ENCODE data around the gene AGA. TPM values are rescaled to one million over a fixed set of nuclear protein-coding genes. Genes with fewer than 3 reads are reported as not detected.

Gene AGA
- total RNA-seq, 2 donors from 2014 or later: 10.9 to 15.8 TPM

GRCh38 chr4:177384856-177385397 is 57.3 kb downstream of the AGA start:
- no peaks in the 10 kb centered on the region for H3K9me3 ChIP-seq (ENCODE audit: control insufficient read depth, low read length)
- no peak overlapping the region for H3K9ac ChIP-seq (ENCODE audit: extremely low read depth, low read length, poor library complexity, severe bottlenecking)
- no peak overlapping the region for H3K4me3 ChIP-seq (ENCODE audit: low read length)
- no peaks in the 10 kb centered on the region for H3K27me3 Mint-ChIP-seq (ENCODE audit: insufficient read depth)
- no peaks in the 10 kb centered on the region for H3K27me3 ChIP-seq (ENCODE audit: control insufficient read depth, insufficient read depth, low read length, poor library complexity, severe bottlenecking)
- no peak for TF ChIP-seq CTCF (conservative IDR thresholded peaks at IDR 0.05)
- no peak overlapping the region for H3K4me3 Mint-ChIP-seq
- H3K9me3 Mint-ChIP-seq: peaks cover 6% of the 10 kb centered on the region
- H3K4me1 ChIP-seq (ENCODE audit: control insufficient read depth, insufficient read depth, low read length): no peaks in the 10 kb centered on the region
- no peak overlapping the region for H3K27ac ChIP-seq (ENCODE audit: low read depth, low read length)
- no peaks in the 10 kb centered on the region for H3K4me1 Mint-ChIP-seq
- WGBS, 2 experiments (ENCODE audit: insufficient coverage in 1 of 2, insufficient read length in 1 of 2): 89 to 100% methylated on average over 1 to 4 of the region's 4 CpGs
- H3K27ac Mint-ChIP-seq: no peak overlapping the region
- no peaks in the 10 kb centered on the region for H3K36me3 Mint-ChIP-seq (ENCODE audit: low read depth)
- no peak for DNase-seq
- H3K36me3 ChIP-seq (ENCODE audit: control insufficient read depth, insufficient read depth, low read length): no peaks in the 10 kb centered on the region

GRCh38 chr4:177381762-177382310 is 60.4 kb downstream of the AGA start:
- H3K27me3 ChIP-seq (ENCODE audit: control insufficient read depth, insufficient read depth, low read length, poor library complexity, severe bottlenecking): no peaks in the 10 kb centered on the region
- H3K27ac Mint-ChIP-seq: no peak overlapping the region
- H3K9me3 ChIP-seq (ENCODE audit: control insufficient read depth, low read length): no peaks in the 10 kb centered on the region
- 91 to 97% methylated on average over 5 to 13 of the region's 13 CpGs for WGBS, 2 experiments (ENCODE audit: insufficient coverage in 1 of 2, insufficient read length in 1 of 2)
- H3K27ac ChIP-seq (ENCODE audit: low read depth, low read length): no peak overlapping the region
- DNase-seq: no peak
- H3K36me3 Mint-ChIP-seq (ENCODE audit: low read depth): no peaks in the 10 kb centered on the region
- no peak overlapping the region for H3K4me3 ChIP-seq (ENCODE audit: low read length)
- H3K27me3 Mint-ChIP-seq (ENCODE audit: insufficient read depth): no peaks in the 10 kb centered on the region
- H3K9ac ChIP-seq (ENCODE audit: extremely low read depth, low read length, poor library complexity, severe bottlenecking): no peak overlapping the region
- TF ChIP-seq CTCF (conservative IDR thresholded peaks at IDR 0.05): no peak
- peaks cover 6% of the 10 kb centered on the region for H3K9me3 Mint-ChIP-seq
- H3K4me3 Mint-ChIP-seq: no peak overlapping the region
- no peaks in the 10 kb centered on the region for H3K4me1 Mint-ChIP-seq
- H3K4me1 ChIP-seq (ENCODE audit: control insufficient read depth, insufficient read depth, low read length): no peaks in the 10 kb centered on the region
- H3K36me3 ChIP-seq (ENCODE audit: control insufficient read depth, insufficient read depth, low read length): no peaks in the 10 kb centered on the region

Other genes starting within 250 kb of the AGA start
- 10 to 100 TPM in 1 of 2 donors, 1 to 10 TPM in 1; 9.1 to 15.1 TPM for gene NEIL3, start 132.6 kb downstream of the AGA start, total RNA-seq